Progenitor cell of endocrine pancreas (in vitro differentiated cells): Measurements from ENCODE around the gene PHF3. TPM values are rescaled to one million over a fixed set of nuclear protein-coding genes. Genes with fewer than 3 reads are reported as not detected.
A peak's percentile ranks its signal among the peaks of the same experiment; 100 is the strongest.
"Not testable (repeated sequence)": the region's sequence is repeated elsewhere in the genome, so short reads cannot be mapped to it uniquely, and the experiment has no call there.

Experiments
- DNase-seq: peaks from one replicate; pipeline ENCODE4 v3.0.0; 2021; ENCODE audit warnings: low spot score; ENCODE audit not compliant: unreplicated experiment
- H3K27ac Mint-ChIP-seq: 2 replicates; pipeline ENCODE4 v1.8.0; 2021; ENCODE audit warnings: mild to moderate bottlenecking, moderate library complexity, mixed read lengths
- H3K27me3 Mint-ChIP-seq: 2 replicates; pipeline ENCODE4 v1.8.0; 2021; ENCODE audit warnings: mixed read lengths
- H3K36me3 Mint-ChIP-seq: 2 replicates; pipeline ENCODE4 v1.8.0; 2022; ENCODE audit warnings: mixed read lengths; ENCODE audit not compliant: insufficient read depth
- H3K4me1 Mint-ChIP-seq: 2 replicates; pipeline ENCODE4 v1.8.0; 2021; ENCODE audit warnings: low read depth, mixed read lengths
- H3K4me3 Mint-ChIP-seq: 2 replicates; pipeline ENCODE4 v1.8.0; 2021; ENCODE audit warnings: low read depth, mild to moderate bottlenecking, moderate library complexity, mixed read lengths
- H3K9me3 Mint-ChIP-seq: 2 replicates; pipeline ENCODE4 v1.8.0; 2021; ENCODE audit warnings: low read depth, mixed read lengths
- total RNA-seq: library from RNA; stranded (reverse); gene quantifications from 2 replicates; pipeline ENCODE4 v1.2.1, GENCODE V29; 2021
- TF ChIP-seq, protein P1 (sequence below): fragments of 200-600 bp; sonication (generic); IDR thresholded peaks from one replicate; pipeline ENCODE4 v1.5.0; 2021; ENCODE audit warnings: antibody characterized with exemption, mild to moderate bottlenecking; ENCODE audit not compliant: unreplicated experiment

Gene PHF3
- total RNA-seq, 1 donor from 2014 or later: 61.6 TPM

DNA sequence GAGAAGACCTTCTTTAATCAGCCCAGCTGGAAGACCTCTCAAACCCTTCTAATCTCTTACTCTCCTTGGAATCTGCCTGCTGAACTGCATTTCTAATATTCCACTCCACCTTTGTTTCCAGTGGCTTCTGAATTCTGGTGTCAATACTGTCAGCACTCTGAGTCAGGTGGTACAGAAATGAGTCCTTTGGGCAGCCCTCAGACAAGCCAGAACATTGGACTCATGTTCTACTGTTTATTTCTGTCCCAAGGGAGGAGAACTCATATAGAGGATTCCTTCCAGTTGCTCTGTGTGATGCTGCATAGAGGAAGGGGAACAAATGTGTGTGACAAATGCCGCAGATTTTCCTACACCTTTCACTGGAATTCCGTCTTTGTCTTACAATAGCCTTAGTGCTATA is 114.8 kb downstream of the PHF3 start:
- peaks cover 13% of the 10 kb centered on the region for H3K9me3 Mint-ChIP-seq
- H3K36me3 Mint-ChIP-seq: peaks cover 1% of the 10 kb centered on the region
- H3K4me1 Mint-ChIP-seq: no peaks in the 10 kb centered on the region
- no peak overlapping the region for H3K4me3 Mint-ChIP-seq
- no peaks in the 10 kb centered on the region for H3K27me3 Mint-ChIP-seq
- H3K27ac Mint-ChIP-seq: no peak overlapping the region
- TF ChIP-seq, protein P1, sequence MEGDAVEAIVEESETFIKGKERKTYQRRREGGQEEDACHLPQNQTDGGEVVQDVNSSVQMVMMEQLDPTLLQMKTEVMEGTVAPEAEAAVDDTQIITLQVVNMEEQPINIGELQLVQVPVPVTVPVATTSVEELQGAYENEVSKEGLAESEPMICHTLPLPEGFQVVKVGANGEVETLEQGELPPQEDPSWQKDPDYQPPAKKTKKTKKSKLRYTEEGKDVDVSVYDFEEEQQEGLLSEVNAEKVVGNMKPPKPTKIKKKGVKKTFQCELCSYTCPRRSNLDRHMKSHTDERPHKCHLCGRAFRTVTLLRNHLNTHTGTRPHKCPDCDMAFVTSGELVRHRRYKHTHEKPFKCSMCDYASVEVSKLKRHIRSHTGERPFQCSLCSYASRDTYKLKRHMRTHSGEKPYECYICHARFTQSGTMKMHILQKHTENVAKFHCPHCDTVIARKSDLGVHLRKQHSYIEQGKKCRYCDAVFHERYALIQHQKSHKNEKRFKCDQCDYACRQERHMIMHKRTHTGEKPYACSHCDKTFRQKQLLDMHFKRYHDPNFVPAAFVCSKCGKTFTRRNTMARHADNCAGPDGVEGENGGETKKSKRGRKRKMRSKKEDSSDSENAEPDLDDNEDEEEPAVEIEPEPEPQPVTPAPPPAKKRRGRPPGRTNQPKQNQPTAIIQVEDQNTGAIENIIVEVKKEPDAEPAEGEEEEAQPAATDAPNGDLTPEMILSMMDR: no peak
- no peak for DNase-seq

DNA sequence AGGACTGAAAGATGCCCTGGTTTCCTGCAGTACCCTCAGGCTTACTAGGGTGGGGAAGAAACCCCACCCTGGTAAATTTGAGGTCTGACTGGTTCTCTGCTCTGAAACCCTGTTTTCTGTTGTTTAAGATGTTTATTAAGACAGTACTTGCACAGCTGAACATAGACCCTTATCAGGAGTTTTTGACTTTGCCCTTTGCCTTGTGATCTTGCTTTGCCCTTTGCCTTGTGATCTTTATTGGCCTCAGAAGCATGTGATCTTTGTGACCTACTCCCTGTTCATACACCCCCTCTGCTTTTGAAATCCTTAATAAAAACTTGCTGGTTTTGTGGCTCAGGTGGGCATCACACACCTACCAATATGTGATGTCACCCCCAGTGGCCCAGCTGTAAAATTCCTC is 121.7 kb downstream of the PHF3 start:
- H3K27me3 Mint-ChIP-seq, H3K27ac Mint-ChIP-seq, H3K36me3 Mint-ChIP-seq, H3K4me3 Mint-ChIP-seq, DNase-seq, H3K4me1 Mint-ChIP-seq: not testable (repeated sequence)
- H3K9me3 Mint-ChIP-seq: peaks cover 13% of the 10 kb centered on the region

DNA sequence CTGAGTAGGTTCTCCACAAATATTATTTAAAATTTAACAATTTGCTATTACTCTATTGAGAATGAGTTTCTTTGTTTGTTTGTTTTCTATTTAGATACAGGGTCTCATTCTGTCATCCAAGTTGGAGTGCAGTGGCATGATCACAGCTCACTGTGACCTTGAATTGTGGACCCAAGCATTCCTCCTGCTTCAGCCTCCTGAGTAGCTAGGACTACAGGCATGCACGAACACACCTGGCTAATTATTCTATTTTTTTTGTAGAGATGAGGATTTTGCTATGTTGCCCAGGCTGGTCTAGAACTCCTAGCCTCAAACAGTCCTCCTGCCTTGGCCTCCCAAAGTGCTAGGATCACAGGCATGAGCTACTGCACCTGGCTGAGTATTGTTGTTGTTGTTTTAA is 122.2 kb downstream of the PHF3 start:
- H3K4me3 Mint-ChIP-seq: no peak overlapping the region
- H3K27me3 Mint-ChIP-seq: no peaks in the 10 kb centered on the region

DNA sequence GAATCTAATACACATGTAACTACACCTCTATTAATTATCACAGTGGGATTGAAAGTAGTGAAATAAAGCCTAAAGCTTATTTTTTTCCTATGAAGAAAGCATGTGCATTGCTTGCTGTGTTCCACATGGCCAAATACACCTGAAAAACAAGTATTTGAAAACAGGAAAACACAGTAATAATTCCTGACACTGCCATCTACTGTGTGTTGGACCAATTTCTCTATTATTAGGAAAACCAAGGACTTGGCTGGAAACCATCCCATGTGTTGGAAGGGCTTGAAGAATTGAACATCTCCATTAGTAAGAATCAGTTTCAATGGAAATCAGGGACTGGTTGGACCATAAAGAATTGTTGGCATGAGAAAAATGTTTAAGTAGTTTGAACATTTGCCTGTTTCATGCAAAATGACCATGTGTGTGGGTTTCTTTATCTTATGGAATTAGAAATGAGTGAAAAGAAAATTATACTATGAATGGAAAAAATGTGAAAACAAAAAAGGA is 124.1 kb downstream of the PHF3 start:
- Mint-ChIP-seq H3K27me3 (no peaks in the 10 kb centered on the region), H3K4me3 (no peak overlapping the region), H3K27ac (no peak overlapping the region), H3K9me3 (peaks cover 13% of the 10 kb centered on the region), H3K36me3 (peaks cover 7% of the 10 kb centered on the region), H3K4me1 (no peaks in the 10 kb centered on the region)
- TF ChIP-seq, protein P1: no peak
- no peak for DNase-seq

More for the DNA sequence above, 122.2 kb downstream of the PHF3 start:
- peaks cover 7% of the 10 kb centered on the region for H3K36me3 Mint-ChIP-seq
- DNase-seq: no peak
- H3K9me3 Mint-ChIP-seq: peaks cover 13% of the 10 kb centered on the region
- no peak overlapping the region for H3K27ac Mint-ChIP-seq
- no peaks in the 10 kb centered on the region for H3K4me1 Mint-ChIP-seq
- TF ChIP-seq, protein P1: no peak

DNA sequence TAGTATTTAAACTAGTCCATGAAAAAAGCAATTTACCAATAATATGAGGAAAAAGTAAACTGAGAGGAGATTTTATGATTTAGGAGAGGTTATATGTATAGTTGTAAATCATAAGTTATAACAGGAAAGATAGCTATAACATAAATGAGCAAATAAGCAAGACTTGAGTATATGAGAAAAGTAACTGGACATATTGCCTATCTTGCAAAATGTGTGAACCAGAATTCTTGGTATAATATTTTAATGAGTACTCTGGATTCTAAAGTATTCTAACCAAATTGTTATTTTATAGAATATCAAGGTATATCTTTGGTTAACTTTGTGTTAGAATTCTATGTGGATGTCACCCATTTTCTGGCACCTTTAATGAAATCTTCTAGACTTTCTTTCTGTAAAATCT is 124.6 kb downstream of the PHF3 start:
- Mint-ChIP-seq H3K36me3 (peaks cover 6% of the 10 kb centered on the region), H3K4me3 (no peak overlapping the region), H3K4me1 (no peaks in the 10 kb centered on the region), H3K9me3 (peaks cover 8% of the 10 kb centered on the region), H3K27ac (no peak overlapping the region), H3K27me3 (no peaks in the 10 kb centered on the region)
- TF ChIP-seq, protein P1: no peak
- no peak for DNase-seq

DNA sequence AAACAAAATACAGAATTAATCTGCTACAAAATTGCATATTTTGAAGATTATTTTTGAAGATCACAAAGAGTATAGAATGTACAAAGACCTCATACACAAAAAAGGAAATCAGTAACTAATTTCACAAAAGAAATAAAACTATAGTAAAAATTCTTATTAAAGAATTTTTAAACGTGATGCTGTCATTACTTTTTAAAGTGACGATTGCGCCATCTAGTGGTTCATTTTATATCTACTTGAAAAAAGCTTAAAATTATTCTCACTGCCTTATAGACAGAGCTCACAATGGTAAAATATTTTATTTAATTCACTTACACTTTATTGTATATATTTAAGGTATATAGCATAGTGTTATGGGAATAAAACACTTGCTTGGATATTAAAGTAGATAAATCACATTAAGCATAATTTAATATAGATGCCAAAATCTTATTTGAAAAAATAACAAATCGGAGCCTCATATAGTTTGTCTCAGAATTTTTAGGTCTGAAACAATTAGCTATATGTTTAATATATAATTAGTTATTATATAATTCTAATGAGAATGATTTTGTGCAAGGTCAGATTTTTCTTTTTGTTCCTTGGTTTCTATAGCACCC is 128.8 kb downstream of the PHF3 start:
- H3K36me3 Mint-ChIP-seq: no peaks in the 10 kb centered on the region
- no peaks in the 10 kb centered on the region for H3K27me3 Mint-ChIP-seq
- DNase-seq: no peak

More for the DNA sequence above, 128.8 kb downstream of the PHF3 start:
- no peaks in the 10 kb centered on the region for H3K4me1 Mint-ChIP-seq
- TF ChIP-seq, protein P1: peak; percentile 81
- H3K27ac Mint-ChIP-seq: no peak overlapping the region
- H3K9me3 Mint-ChIP-seq: peaks cover 13% of the 10 kb centered on the region
- H3K4me3 Mint-ChIP-seq: no peak overlapping the region
